OCI-LY7 (cell line): ENCODE data around the gene STPG3. TPM values are rescaled to one million over a fixed set of nuclear protein-coding genes. Genes with fewer than 3 reads are reported as not detected.
A peak's percentile ranks its signal among the peaks of the same experiment; 100 is the strongest.

Experiments used
- BruUV-seq: library from RNA; stranded (reverse); fragments of 400-500 nt; replicated peaks from 2 replicates; lab custom pipeline; 2021; lab: Mats Ljungman, UMichigan
- CTCF ChIA-PET: fragments of 300-600 bp; sonication (Branson Sonifier 250); formaldehyde crosslinking; loops from one replicate; lab custom pipeline; 2022; ENCODE audit warnings: antibody characterized with exemption; ENCODE audit not compliant: unreplicated experiment; lab: Charles Lee
- POLR2A ChIA-PET: fragments of 300-600 bp; sonication (Branson Sonifier 250); formaldehyde crosslinking; loops from one replicate; lab custom pipeline; 2022; ENCODE audit warnings: antibody characterized with exemption; lab: Charles Lee
- DNase-seq: peaks from one replicate; pipeline ENCODE4 v3.0.0-alpha.2; 2015; ENCODE audit warnings: low spot score
- H2AFZ ChIP-seq: fragments of 200-600 bp; sonication (generic), shearing (Covaris generic); 2 replicates; pipeline ENCODE4 v1.6.1; 2014; ENCODE audit warnings: mild to moderate bottlenecking, antibody characterized with exemption, low read length, moderate library complexity
- H3K27ac ChIP-seq: fragments of 200-600 bp; sonication (generic); 2 replicates; pipeline ENCODE4 v1.5.1; 2014; ENCODE audit warnings: mixed run types, low read depth, mild to moderate bottlenecking, moderate library complexity, low read length, inconsistent platforms; ENCODE audit not compliant: poor library complexity, severe bottlenecking
- H3K36me3 ChIP-seq: fragments of 200-600 bp; sonication (generic); 2 replicates; pipeline ENCODE4 v1.6.1; 2014; ENCODE audit warnings: mild to moderate bottlenecking, antibody characterized with exemption, low read length, moderate library complexity, mixed read lengths; ENCODE audit not compliant: insufficient read depth
- H3K4me1 ChIP-seq: fragments of 200-600 bp; sonication (generic); 2 replicates; pipeline ENCODE4 v1.5.1; 2014; ENCODE audit warnings: mild to moderate bottlenecking, low read length; ENCODE audit not compliant: insufficient read depth, poor library complexity, severe bottlenecking
- H3K4me2 ChIP-seq: fragments of 200-600 bp; sonication (generic); 2 replicates; pipeline ENCODE4 v1.6.1; 2014; ENCODE audit warnings: mild to moderate bottlenecking, low read length
- H3K4me3 ChIP-seq: fragments of 200-600 bp; sonication (generic); 2 replicates; pipeline ENCODE4 v1.5.1; 2014; ENCODE audit warnings: mild to moderate bottlenecking, low read depth, low read length; ENCODE audit not compliant: poor library complexity, severe bottlenecking
- H3K79me2 ChIP-seq: fragments of 200-600 bp; sonication (generic); 2 replicates; pipeline ENCODE4 v1.6.1; 2016; ENCODE audit warnings: low read depth, mild to moderate bottlenecking, low read length, moderate library complexity, mixed read lengths; ENCODE audit not compliant: insufficient read depth
- H3K9me2 ChIP-seq: fragments of 200-600 bp; sonication (generic); 2 replicates; pipeline ENCODE4 v1.6.1; 2016; ENCODE audit warnings: mild to moderate bottlenecking, low read length, mixed read lengths; ENCODE audit not compliant: insufficient read depth
- H3K9me3 ChIP-seq: fragments of 200-600 bp; sonication (generic); 2 replicates; pipeline ENCODE4 v1.6.1; 2014; ENCODE audit warnings: mild to moderate bottlenecking, mixed run types, low read length, mixed read lengths
- H4K20me1 ChIP-seq: fragments of 200-600 bp; sonication (generic); 2 replicates; pipeline ENCODE4 v1.6.1; 2014; ENCODE audit warnings: mild to moderate bottlenecking, antibody characterized with exemption, low read length, moderate library complexity, mixed read lengths; ENCODE audit not compliant: insufficient read depth
- EZH2phosphoT487 ChIP-seq: fragments of 200-600 bp; sonication (generic); IDR thresholded peaks from 2 replicates; pipeline ENCODE4 v1.6.1; 2018; ENCODE audit warnings: low read depth, borderline replicate concordance, mild to moderate bottlenecking, mixed run types, antibody characterized with exemption, low read length, moderate library complexity, mixed read lengths
- intact Hi-C: fragments of 100-400 bp; cut with micrococcal nuclease; formaldehyde crosslinking; loops from one replicate; pipeline ENCODE4 v1.10.0; 2022; ENCODE audit not compliant: unreplicated experiment
- total RNA-seq, 2 experiments: library from RNA; depleted of rRNA in 1 of 2; stranded (reverse); fragments of >200 nt in 1 of 2; shearing (Covaris generic) in 1 of 2; gene quantifications; 2 replicates each; pipeline ENCODE4 v1.2.3, GENCODE V29; 2014 to 2022
- TF ChIP-seq, protein P1 (sequence below): fragments of 200-600 bp; sonication (generic); conservative IDR thresholded peaks from 2 replicates; pipeline ENCODE4 v1.5.1; 2014; ENCODE audit warnings: mild to moderate bottlenecking, antibody characterized with exemption, low read length, moderate library complexity, mixed read lengths

STPG3 gene
- total RNA-seq, 2 experiments from 2014 or later, result 0.73 to 2.7 TPM

DNA sequence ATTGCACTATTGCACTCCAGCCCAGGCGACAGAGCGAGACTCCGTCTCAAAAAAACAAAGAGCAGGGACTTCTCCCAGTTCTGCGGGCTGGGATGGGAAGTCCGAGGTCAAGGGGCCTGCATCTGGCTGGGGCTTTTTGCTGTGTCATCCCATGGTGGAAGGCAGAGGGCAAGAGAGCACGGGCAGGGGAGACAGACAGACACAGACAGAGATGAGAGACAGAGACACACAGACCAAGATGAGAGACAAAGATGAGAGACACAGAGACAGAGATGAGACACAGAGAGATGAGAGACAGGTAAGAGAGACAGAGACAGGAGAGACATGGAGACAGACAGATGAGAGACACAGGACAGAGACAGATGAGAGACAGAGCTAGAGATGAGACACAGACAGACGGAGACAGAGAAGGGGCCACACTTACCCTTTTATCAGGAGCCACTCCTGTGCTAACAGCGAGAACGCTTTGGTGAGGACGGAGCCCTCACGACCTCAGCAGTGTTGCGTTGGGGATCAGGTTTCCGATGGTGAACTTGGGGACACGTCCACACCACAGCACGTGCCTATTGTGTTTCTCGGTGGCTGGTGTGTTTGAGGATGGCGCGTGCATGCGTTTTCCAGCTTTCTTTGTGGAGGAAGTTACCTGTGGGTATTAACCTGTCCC, 17.6 kb downstream of the STPG3 start:
- ChIA-PET POLR2A (interaction anchor here (0.6 to 1.2 kb wide), 4 partner anchors 9 to 186 kb away, joined by 3 to 9 read pairs (median 3); partner anchors contain the start of genes NELFB and TOR4A), CTCF (interaction anchor here (0.5 to 0.6 kb wide), 2 partner anchors 30 to 320 kb away, joined by 3 read pairs; no protein-coding TSS in a partner anchor)
- intact Hi-C loops, result loop anchor here (1.0 to 2.0 kb wide), 3 partner anchors 9 to 68 kb away; partner anchors contain the start of genes TOR4A and TPRN
- Histone ChIP-seq H3K36me3 (peaks cover 77% of the 10 kb centered on the region), H3K4me1 (peaks cover 54% of the 10 kb centered on the region), H2AFZ (no peak overlapping the region), H3K79me2 (peaks cover 18% of the 10 kb centered on the region; the same call in 1 of the 2 replicates), H3K9me2 (no peaks in the 10 kb centered on the region), H3K9me3 (no peaks in the 10 kb centered on the region), H3K4me2 (peak overlapping the region; percentile 90), H3K4me3 (peak overlapping the region; percentile 65), H3K27ac (peak overlapping the region; percentile 90), H4K20me1 (no peaks in the 10 kb centered on the region)
- DNase-seq, result peak; percentile 32
- TSS peak; percentile 81 for BruUV-seq
- TF ChIP-seq, protein P1, sequence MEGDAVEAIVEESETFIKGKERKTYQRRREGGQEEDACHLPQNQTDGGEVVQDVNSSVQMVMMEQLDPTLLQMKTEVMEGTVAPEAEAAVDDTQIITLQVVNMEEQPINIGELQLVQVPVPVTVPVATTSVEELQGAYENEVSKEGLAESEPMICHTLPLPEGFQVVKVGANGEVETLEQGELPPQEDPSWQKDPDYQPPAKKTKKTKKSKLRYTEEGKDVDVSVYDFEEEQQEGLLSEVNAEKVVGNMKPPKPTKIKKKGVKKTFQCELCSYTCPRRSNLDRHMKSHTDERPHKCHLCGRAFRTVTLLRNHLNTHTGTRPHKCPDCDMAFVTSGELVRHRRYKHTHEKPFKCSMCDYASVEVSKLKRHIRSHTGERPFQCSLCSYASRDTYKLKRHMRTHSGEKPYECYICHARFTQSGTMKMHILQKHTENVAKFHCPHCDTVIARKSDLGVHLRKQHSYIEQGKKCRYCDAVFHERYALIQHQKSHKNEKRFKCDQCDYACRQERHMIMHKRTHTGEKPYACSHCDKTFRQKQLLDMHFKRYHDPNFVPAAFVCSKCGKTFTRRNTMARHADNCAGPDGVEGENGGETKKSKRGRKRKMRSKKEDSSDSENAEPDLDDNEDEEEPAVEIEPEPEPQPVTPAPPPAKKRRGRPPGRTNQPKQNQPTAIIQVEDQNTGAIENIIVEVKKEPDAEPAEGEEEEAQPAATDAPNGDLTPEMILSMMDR, result no peak
- no peak for TF ChIP-seq EZH2phosphoT487

DNA sequence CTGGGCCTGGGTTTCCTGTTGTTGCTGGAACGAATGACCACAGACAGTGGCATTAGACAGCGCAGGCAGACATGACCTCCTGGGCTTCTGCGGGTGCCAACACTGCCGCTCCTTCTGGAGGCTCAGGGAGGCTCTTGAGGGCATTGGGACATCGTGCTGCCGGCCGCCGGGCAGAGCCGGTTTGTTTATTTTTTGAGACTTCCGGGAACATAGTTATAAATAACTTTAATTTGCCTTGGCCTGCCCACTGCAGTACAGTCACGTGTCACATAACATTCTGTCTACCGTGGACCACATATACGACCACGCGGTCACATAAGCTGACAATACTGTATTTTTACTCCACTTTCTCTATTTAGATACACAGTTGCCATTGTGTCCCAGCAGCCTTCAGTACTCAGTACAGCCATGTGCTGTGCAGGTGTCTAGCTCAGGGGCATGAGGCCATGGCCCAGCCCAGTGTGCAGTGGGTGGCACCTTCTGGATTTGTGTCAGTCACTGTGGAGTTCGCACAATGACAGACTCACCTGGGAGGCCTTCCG, 18.2 kb downstream of the STPG3 start:
- intact Hi-C loops, result loop anchor here (2.0 kb wide), 1 partner anchor 33 kb away; no protein-coding TSS in a partner anchor
- Histone ChIP-seq H3K4me3 (peak overlapping the region; percentile 65), H4K20me1 (no peaks in the 10 kb centered on the region), H3K9me2 (no peaks in the 10 kb centered on the region), H3K9me3 (no peaks in the 10 kb centered on the region), H3K36me3 (peaks cover 71% of the 10 kb centered on the region), H3K79me2 (peaks cover 18% of the 10 kb centered on the region; the same call in 1 of the 2 replicates), H3K4me1 (peaks cover 61% of the 10 kb centered on the region), H3K4me2 (peak overlapping the region; percentile 90), H2AFZ (no peak overlapping the region), H3K27ac (peak overlapping the region; percentile 90)
- POLR2A ChIA-PET, result interaction anchor here (0.6 to 1.2 kb wide), 4 partner anchors 13 to 185 kb away, joined by 3 to 9 read pairs (median 3); partner anchors contain the start of gene NELFB
- DNase-seq, result peak; percentile 82
- CTCF ChIA-PET, result interaction anchor here (0.5 to 0.6 kb wide), 3 partner anchors 31 to 321 kb away, joined by 3 to 13 read pairs (median 3); no protein-coding TSS in a partner anchor
- no TSS peak for BruUV-seq
- TF ChIP-seq, protein P1, result no peak
- TF ChIP-seq EZH2phosphoT487, result no peak
